Testis (tissue), 3 donors: Measurements from ENCODE around the gene PTGES2. TPM values are rescaled to one million over a fixed set of nuclear protein-coding genes. Genes with fewer than 3 reads are reported as not detected.

Source experiments
- DNase-seq: peaks from one replicate; pipeline ENCODE4 v3.0.0-alpha.2; 2019
- H3K27ac ChIP-seq, 2 donors: fragments of 200-600 bp; sonication (generic); one replicate each; pipeline ENCODE4 v1.5.1; 2019
- H3K27me3 ChIP-seq: fragments of 200-600 bp; sonication (generic); one replicate; pipeline ENCODE4 v1.5.1; 2019
- H3K36me3 ChIP-seq: fragments of 200-600 bp; sonication (generic); one replicate; pipeline ENCODE4 v1.5.1; 2017; ENCODE audit warnings: low read depth; ENCODE audit errors: missing control alignments
- H3K4me1 ChIP-seq: fragments of 200-600 bp; sonication (generic); one replicate; pipeline ENCODE4 v1.5.1; 2019
- H3K4me3 ChIP-seq, 2 donors: fragments of 200-600 bp; sonication (generic); one replicate each; pipeline ENCODE4 v1.5.1; 2017 to 2019
- H3K9me3 ChIP-seq: fragments of 200-600 bp; sonication (generic); one replicate; pipeline ENCODE4 v1.5.1; 2017
- CTCF ChIP-seq, 3 experiments: fragments of 450-650 bp in 2 of 3; fragments of 200-600 bp in 1 of 3; sonication (generic) in 1 of 3; IDR thresholded peaks; one replicate each; pipeline ENCODE4 v1.5.1; 2016 to 2019; ENCODE audit warnings: antibody characterized with exemption in 3 of 3, mild to moderate bottlenecking in 2 of 3, moderate library complexity in 1 of 3
- POLR2A ChIP-seq: fragments of 450-650 bp; IDR thresholded peaks from one replicate; pipeline ENCODE4 v1.6.1; 2017; ENCODE audit warnings: antibody characterized with exemption, mild to moderate bottlenecking, moderate library complexity
- WGBS, 2 donors: methylation state at CpG; one replicate each; pipeline ENCODE4 v1.1.5; 2018; 5-methylcytosine and 5-hydroxymethylcytosine counted together
- intact Hi-C: fragments of 100-400 bp; cut with DNase I; formaldehyde crosslinking; loops from one replicate; pipeline ENCODE4 v1.15.1; 2023; ENCODE audit warnings: low total_unique reads
- polyA plus RNA-seq: library from polyadenylated mRNA; stranded (reverse); fragments of 350-450 nt; fragmentation: Illumina TruSeq; extraction: RNeasy Lipid Tissue Mini Kit (QIAGEN cat#74804); gene quantifications from one replicate; pipeline ENCODE4 v1.2.3, GENCODE V29; 2014; ENCODE audit warnings: low read depth, low replicate concordance; ENCODE audit not compliant: insufficient read depth
- total RNA-seq, 2 donors: library from RNA; depleted of rRNA; stranded (reverse); fragments of >200 nt; gene quantifications; one replicate each; pipeline ENCODE4 v1.2.3, GENCODE V29; 2016

The PTGES2 gene
- total and polyA plus RNA-seq, 3 donors from 2014 or later, result 53.1 to 96.4 (median 95.8) TPM

GRCh38 chr9:128160603-128160987 is 33.1 kb upstream of the PTGES2 start:
- peak overlapping the region in 1 of 2 donors; percentile 30 for H3K27ac ChIP-seq
- 1% methylated on average over 9 to 20 of the region's 23 CpGs for WGBS, 2 donors
- no peaks in the 10 kb centered on the region for H3K9me3 ChIP-seq
- no peaks in the 10 kb centered on the region for H3K27me3 ChIP-seq
- H3K4me1 ChIP-seq, result peaks cover 5% of the 10 kb centered on the region
- intact Hi-C loops, result no loop called here
- peak overlapping the region; percentile 76 for H3K4me3 ChIP-seq
- H3K36me3 ChIP-seq, result no peaks in the 10 kb centered on the region
- peak; percentile 22 for DNase-seq
- TF ChIP-seq POLR2A (no peak), CTCF (IDR thresholded peaks at IDR 0.05) (no peak)

DNA sequence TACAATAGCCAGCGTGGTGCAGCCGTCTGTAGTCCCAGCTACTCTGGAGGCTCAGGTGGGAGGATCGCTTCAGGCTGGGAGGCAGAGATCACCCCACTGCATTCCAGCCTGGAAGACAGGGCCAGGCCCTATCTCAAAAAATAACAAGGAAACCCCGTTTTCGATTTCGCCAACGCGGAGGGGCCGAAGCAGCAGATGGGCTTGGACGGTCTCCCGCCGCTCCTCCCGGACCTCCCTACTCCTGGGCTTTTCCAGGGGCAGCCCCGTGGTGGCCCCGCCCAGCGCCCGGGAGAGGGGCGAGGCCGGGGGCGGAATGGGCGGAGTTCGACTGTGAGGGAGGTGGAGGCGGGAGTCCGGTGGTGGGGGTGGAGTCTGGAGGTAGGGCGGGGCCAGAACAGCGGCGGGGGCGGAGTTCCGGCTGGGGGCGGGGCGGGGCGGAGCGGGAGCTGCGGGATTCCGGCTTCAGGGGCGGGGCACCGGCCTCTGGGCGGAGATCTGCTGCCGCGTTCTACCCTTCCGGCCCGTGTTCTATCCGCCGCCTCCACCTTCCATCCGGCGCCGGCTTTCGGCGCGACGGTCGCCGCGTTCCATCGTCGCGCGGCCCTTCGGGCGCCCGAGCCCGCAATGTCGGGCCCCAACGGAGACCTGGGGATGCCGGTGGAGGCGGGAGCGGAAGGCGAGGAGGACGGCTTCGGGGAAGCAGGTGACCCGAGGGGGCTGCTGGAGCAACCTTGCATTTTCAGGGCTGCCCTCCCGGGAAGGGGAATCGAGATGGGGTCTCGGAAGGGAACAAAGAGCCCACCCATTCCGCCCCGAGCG is 32.5 kb upstream of the PTGES2 start, which contains the start of gene BBLN:
TSS of gene BBLN (plus strand) at position 482 of the 819 bp plus-strand sequence. CDS start at position 625, 143 bp downstream.
- TF ChIP-seq POLR2A (no peak), CTCF (IDR thresholded peaks at IDR 0.05) (no peak)
- intact Hi-C loops, result no loop called here
- Histone ChIP-seq H3K27ac (peak within 1 kb of the TSS; percentile 76 to 82), H3K9me3 (no peaks in the 10 kb centered on the region), H3K4me3 (peak within 1 kb of the TSS; percentile 76), H3K4me1 (peaks cover 5% of the 10 kb centered on the region), H3K27me3 (no peaks in the 10 kb centered on the region), H3K36me3 (no peaks in the 10 kb centered on the region)
- DNase-seq, result peak; percentile 96
- 0 to 1% methylated on average over 1 to 65 of the region's 77 CpGs for WGBS, 2 donors

- Histone ChIP-seq H3K4me3 (peak overlapping the region; percentile 76), H3K9me3 (no peaks in the 10 kb centered on the region), H3K4me1 (peaks cover 5% of the 10 kb centered on the region), H3K27ac (peak overlapping the region; percentile 76 to 82), H3K36me3 (no peaks in the 10 kb centered on the region), H3K27me3 (no peaks in the 10 kb centered on the region)
- intact Hi-C loops, result no loop called here
- TF ChIP-seq POLR2A (no peak), CTCF (IDR thresholded peaks at IDR 0.05) (no peak)
- no peak for DNase-seq
- WGBS, 2 donors, result 18 to 19% methylated on average over 7 to 11 of the region's 11 CpGs
These were observed 31.9 kb upstream of the PTGES2 start for GRCh38 chr9:128159522-128159783.

DNA sequence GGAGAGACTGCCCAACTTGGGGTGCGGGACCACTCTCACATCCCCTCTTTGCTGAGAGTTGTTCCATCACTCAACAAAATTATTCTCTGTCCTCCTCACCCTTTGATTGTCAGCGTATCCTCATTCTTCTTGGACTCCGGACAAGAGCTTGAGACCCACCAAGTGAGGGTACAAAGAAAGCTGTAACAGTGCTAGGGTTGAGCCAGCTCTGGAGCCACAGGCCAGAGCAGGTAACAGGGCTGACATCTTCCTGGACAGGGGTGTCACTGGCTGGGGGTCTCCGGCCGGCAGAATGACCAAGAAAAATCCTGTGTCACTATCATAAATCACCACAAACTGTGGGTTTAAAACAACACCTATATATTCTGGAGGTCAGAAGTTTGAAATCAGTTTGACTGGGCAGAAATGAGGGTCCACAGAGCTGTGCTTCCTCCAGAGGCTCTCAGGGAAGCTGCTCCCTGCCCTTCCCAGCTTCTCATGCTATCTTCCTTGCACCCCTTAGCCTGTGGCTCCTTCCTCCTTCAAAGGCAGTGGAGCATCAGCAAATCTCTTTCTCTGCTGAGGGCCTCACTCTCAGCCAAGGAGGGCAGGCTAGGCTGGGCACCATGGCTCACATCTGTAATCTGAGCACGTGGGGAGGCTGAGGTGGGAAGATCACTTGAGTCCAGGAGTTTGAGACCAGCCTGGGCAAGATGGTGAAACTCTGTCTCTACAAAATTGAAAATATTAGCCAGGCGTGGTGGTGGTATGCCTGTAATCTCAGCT is 28.4 kb upstream of the PTGES2 start:
- Histone ChIP-seq H3K27ac (no peak overlapping the region), H3K27me3 (no peaks in the 10 kb centered on the region), H3K4me3 (no peak overlapping the region), H3K9me3 (no peaks in the 10 kb centered on the region), H3K36me3 (no peaks in the 10 kb centered on the region), H3K4me1 (peaks cover 5% of the 10 kb centered on the region)
- DNase-seq, result no peak
- 80 to 84% methylated on average over 7 of the region's 7 CpGs for WGBS, 2 donors
- no peak for TF ChIP-seq POLR2A
- TF ChIP-seq CTCF (IDR thresholded peaks at IDR 0.05), result no peak
- intact Hi-C loops, result no loop called here
